SK-N-SH (cell line): ENCODE data around the gene ZNF19. TPM values are rescaled to one million over a fixed set of nuclear protein-coding genes. Genes with fewer than 3 reads are reported as not detected.

Source experiments
- CTCF ChIA-PET: fragments of 300-600, 350-600 bp; formaldehyde crosslinking; extraction: SDS; loops from one replicate; lab custom pipeline; 2021; lab: Yijun Ruan, JAX
- POLR2A ChIA-PET: fragments of 350-600 bp; sonication (Branson Sonifier 250); formaldehyde crosslinking; extraction: SDS; loops from one replicate; lab custom pipeline; 2020; ENCODE audit warnings: antibody characterized with exemption, inconsistent platforms; lab: Yijun Ruan, JAX
- DNase-seq: peaks from one replicate; pipeline ENCODE4 v3.0.0; 2012
- H2AFZ ChIP-seq: fragments of 200-600 bp; sonication (generic); 2 replicates; pipeline ENCODE4 v1.8.1; 2016; ENCODE audit warnings: antibody characterized with exemption, mild to moderate bottlenecking, low read depth
- H3F3A ChIP-seq: fragments of 200-600 bp; sonication (generic); replicated peaks from 2 replicates; pipeline ENCODE3; 2016; ENCODE audit warnings: antibody characterized with exemption, mild to moderate bottlenecking; ENCODE audit not compliant: insufficient read depth
- H3K27ac ChIP-seq, 2 experiments: fragments of 200-500 bp in 1 of 2; fragments of 200-600 bp in 1 of 2; sonication (Bioruptor generic) in 1 of 2; sonication (generic), shearing (Covaris generic) in 1 of 2; 2 replicates each; pipeline versions ENCODE4 v1.5.1 to v1.6.1; 2014 to 2016; ENCODE audit warnings: low read depth in 2 of 2, inconsistent platforms in 1 of 2, low read length in 1 of 2, mild to moderate bottlenecking in 1 of 2, mixed read lengths in 1 of 2
- H3K27me3 ChIP-seq: fragments of 200-600 bp; sonication (generic), shearing (Covaris generic); 2 replicates; pipeline ENCODE4 v1.6.1; 2016; ENCODE audit warnings: mixed run types; ENCODE audit not compliant: insufficient read depth
- H3K36me3 ChIP-seq, 2 experiments: fragments of 200-500 bp in 1 of 2; fragments of 200-600 bp in 1 of 2; sonication (Bioruptor generic) in 1 of 2; sonication (generic) in 1 of 2; replicated peaks in 1 of 2; 2 replicates each; pipeline versions ENCODE3 to v1.5.1; 2014 to 2016; ENCODE audit warnings: low read length in 1 of 2, mild to moderate bottlenecking in 1 of 2; ENCODE audit not compliant: insufficient read depth in 2 of 2, control insufficient read depth in 1 of 2
- H3K4me1 ChIP-seq, 2 experiments: fragments of 200-500 bp in 1 of 2; fragments of 200-600 bp in 1 of 2; sonication (Bioruptor generic) in 1 of 2; sonication (generic), shearing (Covaris generic) in 1 of 2; 2 replicates each; pipeline versions ENCODE4 v1.5.1 to v1.6.1; 2014 to 2016; ENCODE audit warnings: low read depth in 1 of 2, low read length in 1 of 2, mixed run types in 1 of 2; ENCODE audit not compliant: insufficient read depth in 2 of 2, control insufficient read depth in 1 of 2
- H3K4me2 ChIP-seq: fragments of 200-600 bp; sonication (generic), shearing (Covaris generic); 2 replicates; pipeline ENCODE4 v1.6.1; 2017; ENCODE audit warnings: mixed run types
- H3K4me3 ChIP-seq, 2 experiments: fragments of 200-500 bp in 1 of 2; fragments of 200-600 bp in 1 of 2; sonication (Bioruptor generic) in 1 of 2; sonication (generic), shearing (Covaris generic) in 1 of 2; 2 replicates each; pipeline versions ENCODE4 v1.5.1 to v1.8.1; 2014 to 2016; ENCODE audit warnings: low read depth in 2 of 2, inconsistent platforms in 1 of 2, low read length in 1 of 2, mild to moderate bottlenecking in 1 of 2, mixed read lengths in 1 of 2, moderate library complexity in 1 of 2
- H3K79me2 ChIP-seq: fragments of 200-600 bp; sonication (generic); 2 replicates; pipeline ENCODE4 v1.8.1; 2017; ENCODE audit warnings: mild to moderate bottlenecking; ENCODE audit not compliant: insufficient read depth
- H3K9ac ChIP-seq: fragments of 200-600 bp; sonication (generic); 2 replicates; pipeline ENCODE4 v1.6.1; 2017; ENCODE audit warnings: mixed run types
- H3K9me2 ChIP-seq: fragments of 200-600 bp; sonication (generic); 2 replicates; pipeline ENCODE4 v1.6.1; 2017; ENCODE audit warnings: mixed run types
- H3K9me3 ChIP-seq: fragments of 200-600 bp; sonication (generic); 2 replicates; pipeline ENCODE4 v1.6.1; 2017; ENCODE audit warnings: mixed run types, mild to moderate bottlenecking, moderate library complexity
- H4K20me1 ChIP-seq: fragments of 200-600 bp; sonication (generic); 2 replicates; pipeline ENCODE4 v1.6.1; 2017; ENCODE audit warnings: mild to moderate bottlenecking, mixed run types; ENCODE audit not compliant: insufficient read depth
- CHD2 ChIP-seq: fragments of 150-350 bp; IDR thresholded peaks from 2 replicates; pipeline ENCODE4 v1.6.1; 2018; ENCODE audit warnings: low read length; ENCODE audit not compliant: partially characterized antibody
- EP300 ChIP-seq, 2 experiments: IDR thresholded peaks; 2 replicates each; pipeline versions ENCODE4 v1.4.0 to v1.6.1; 2012; ENCODE audit warnings: borderline replicate concordance in 1 of 2, low read depth in 1 of 2, low read length in 1 of 2
- FOXJ3 ChIP-seq: sonication (generic); formaldehyde crosslinking; IDR thresholded peaks from 2 replicates; pipeline ENCODE4 v1.5.1; 2020; ENCODE audit warnings: mild to moderate bottlenecking, missing genetic modification reagents
- FOXM1 ChIP-seq: IDR thresholded peaks from 2 replicates; pipeline ENCODE4 v1.4.0; 2012; ENCODE audit warnings: low read depth, mild to moderate bottlenecking
- GABPA ChIP-seq: IDR thresholded peaks from 2 replicates; pipeline ENCODE4 v1.4.0; 2012; ENCODE audit warnings: low read depth, mild to moderate bottlenecking
- GATA2 ChIP-seq: sonication (generic); formaldehyde crosslinking; IDR thresholded peaks from 2 replicates; pipeline ENCODE4 v1.5.0; 2020; ENCODE audit warnings: mild to moderate bottlenecking, missing genetic modification reagents
- JUND ChIP-seq: IDR thresholded peaks from 2 replicates; pipeline ENCODE4 v1.4.0; 2012
- MEF2A ChIP-seq: IDR thresholded peaks from 2 replicates; pipeline ENCODE4 v1.4.0; 2012; ENCODE audit warnings: low read depth, borderline replicate concordance
- NRF1 ChIP-seq: IDR thresholded peaks from 2 replicates; pipeline ENCODE4 v1.6.1; 2012; ENCODE audit warnings: low read depth, mild to moderate bottlenecking, low read length
- RXRA ChIP-seq: IDR thresholded peaks from 2 replicates; pipeline ENCODE4 v1.4.0; 2012; ENCODE audit warnings: low read depth, mild to moderate bottlenecking, borderline replicate concordance
- TCF12 ChIP-seq: IDR thresholded peaks from 2 replicates; pipeline ENCODE4 v1.4.0; 2012
- TEAD4 ChIP-seq: IDR thresholded peaks from 2 replicates; pipeline ENCODE4 v1.4.0; 2012; ENCODE audit warnings: mild to moderate bottlenecking, borderline replicate concordance; ENCODE audit not compliant: insufficient read depth
- YY1 ChIP-seq: IDR thresholded peaks from 2 replicates; pipeline ENCODE4 v1.4.0; 2012; ENCODE audit warnings: low read depth, mild to moderate bottlenecking
- WGBS: methylation state at CpG from one replicate; pipeline ENCODE4 v1.1.6; 2017; ENCODE audit warnings: low lambda C conversion rate; 5-methylcytosine and 5-hydroxymethylcytosine counted together
- polyA plus RNA-seq, 3 experiments: library from polyadenylated mRNA; depleted of rRNA; stranded (reverse); fragments of >200 nt; gene quantifications; 2 replicates each; pipeline ENCODE4 v1.2.3, GENCODE V29; 2012
- TF ChIP-seq, protein P1 (sequence below): fragments of 200-600 bp; sonication (generic); IDR thresholded peaks from 2 replicates; pipeline ENCODE4 v1.6.1; 2017; ENCODE audit warnings: antibody characterized with exemption, mild to moderate bottlenecking, moderate library complexity
- TF ChIP-seq, protein P2 (sequence below): IDR thresholded peaks from 2 replicates; pipeline ENCODE4 v1.4.0; 2012; ENCODE audit warnings: low read depth, borderline replicate concordance
- TF ChIP-seq, protein P3 (sequence below): fragments of 150-350 bp; IDR thresholded peaks from 2 replicates; pipeline ENCODE4 v1.6.1; 2017; ENCODE audit warnings: antibody characterized with exemption, low read length, low read depth, borderline replicate concordance
- TF ChIP-seq, protein P4 (sequence below): IDR thresholded peaks from 2 replicates; pipeline ENCODE4 v1.4.0; 2012; ENCODE audit warnings: low read depth
- TF ChIP-seq, protein P5 (sequence below): IDR thresholded peaks from 2 replicates; pipeline ENCODE4 v1.6.1; 2012; ENCODE audit warnings: mild to moderate bottlenecking, low read depth, low read length, moderate library complexity

Gene ZNF19
- polyA plus RNA-seq, 1 of the 3 experiments (the other 2 are of a cell fraction) = 1.4 TPM

DNA sequence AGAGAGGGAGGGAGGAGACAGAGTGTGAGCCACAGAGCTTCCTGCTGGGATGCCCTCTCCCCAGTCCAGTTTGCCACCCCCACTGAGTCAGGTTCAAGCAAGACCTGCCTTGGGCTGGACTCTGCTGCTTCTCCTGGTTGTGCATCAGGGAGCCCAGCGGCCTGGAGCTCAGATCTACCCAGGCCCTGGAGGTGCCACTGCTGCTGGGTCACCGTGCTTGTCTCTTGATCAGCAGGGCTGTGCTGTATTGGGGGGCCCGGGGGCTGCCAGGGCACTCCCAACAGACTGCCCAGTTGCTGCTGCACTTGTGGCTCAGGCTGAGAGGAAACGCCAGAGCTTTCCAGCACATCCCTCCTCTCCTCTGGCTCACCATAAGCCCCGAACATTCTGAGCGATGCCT, 56.2 kb downstream of the ZNF19 start (continued):
- no peak for TF ChIP-seq YY1

DNA sequence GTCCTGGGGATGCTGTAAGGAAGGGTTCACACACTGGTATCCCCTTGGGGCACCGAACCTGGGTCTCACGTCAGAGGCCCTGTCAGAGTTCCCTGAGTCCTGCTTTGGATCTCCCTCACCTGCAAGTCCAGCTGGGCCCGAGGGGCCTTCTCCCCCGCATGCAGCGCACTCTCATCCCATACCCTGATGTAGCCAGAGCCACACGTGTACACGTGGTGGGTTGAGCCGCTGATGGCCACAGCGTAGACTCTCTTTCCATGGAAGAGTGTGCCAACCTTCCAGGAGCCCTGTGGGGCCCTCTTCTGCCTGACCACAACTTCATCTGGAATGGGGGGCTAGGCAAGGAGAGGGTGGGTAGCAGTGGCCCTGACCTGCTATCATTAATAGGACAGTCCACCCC, 57.1 kb downstream of the ZNF19 start:
- Histone ChIP-seq H3K9ac (no peak overlapping the region), H3K9me2 (no peaks in the 10 kb centered on the region), H3K4me1 (no peaks in the 10 kb centered on the region), H2AFZ (no peak overlapping the region), H3K4me3 (no peak overlapping the region), H3K27ac (no peak overlapping the region), H3K79me2 (no peaks in the 10 kb centered on the region), H3F3A (no peaks in the 10 kb centered on the region), H3K9me3 (no peaks in the 10 kb centered on the region; the same call in 1 of the 2 replicates), H3K36me3 (no peaks in the 10 kb centered on the region), H3K4me2 (no peak overlapping the region), H4K20me1 (no peaks in the 10 kb centered on the region), H3K27me3 (no peaks in the 10 kb centered on the region; the same call in 1 of the 2 replicates)
- ChIA-PET CTCF (interaction anchor here (1.1 to 4.4 kb wide), 2 partner anchors 20 to 69 kb away, joined by 3 to 25 read pairs; no protein-coding TSS in a partner anchor), POLR2A (no interaction called here)
- DNase-seq = no peak
- WGBS = 42% methylated on average over 3 of the region's 9 CpGs
- no peak for TF ChIP-seq MEF2A
- TF ChIP-seq NRF1 = no peak
- no peak for TF ChIP-seq FOXM1
- TF ChIP-seq JUND = no peak
- TF ChIP-seq, protein P1, sequence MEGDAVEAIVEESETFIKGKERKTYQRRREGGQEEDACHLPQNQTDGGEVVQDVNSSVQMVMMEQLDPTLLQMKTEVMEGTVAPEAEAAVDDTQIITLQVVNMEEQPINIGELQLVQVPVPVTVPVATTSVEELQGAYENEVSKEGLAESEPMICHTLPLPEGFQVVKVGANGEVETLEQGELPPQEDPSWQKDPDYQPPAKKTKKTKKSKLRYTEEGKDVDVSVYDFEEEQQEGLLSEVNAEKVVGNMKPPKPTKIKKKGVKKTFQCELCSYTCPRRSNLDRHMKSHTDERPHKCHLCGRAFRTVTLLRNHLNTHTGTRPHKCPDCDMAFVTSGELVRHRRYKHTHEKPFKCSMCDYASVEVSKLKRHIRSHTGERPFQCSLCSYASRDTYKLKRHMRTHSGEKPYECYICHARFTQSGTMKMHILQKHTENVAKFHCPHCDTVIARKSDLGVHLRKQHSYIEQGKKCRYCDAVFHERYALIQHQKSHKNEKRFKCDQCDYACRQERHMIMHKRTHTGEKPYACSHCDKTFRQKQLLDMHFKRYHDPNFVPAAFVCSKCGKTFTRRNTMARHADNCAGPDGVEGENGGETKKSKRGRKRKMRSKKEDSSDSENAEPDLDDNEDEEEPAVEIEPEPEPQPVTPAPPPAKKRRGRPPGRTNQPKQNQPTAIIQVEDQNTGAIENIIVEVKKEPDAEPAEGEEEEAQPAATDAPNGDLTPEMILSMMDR = no peak
- no peak for TF ChIP-seq EP300 (IDR thresholded peaks at IDR 0.05; ENCODE audit: borderline replicate concordance in 1 of 2, low read depth in 1 of 2, low read length in 1 of 2)
- TF ChIP-seq, protein P2, sequence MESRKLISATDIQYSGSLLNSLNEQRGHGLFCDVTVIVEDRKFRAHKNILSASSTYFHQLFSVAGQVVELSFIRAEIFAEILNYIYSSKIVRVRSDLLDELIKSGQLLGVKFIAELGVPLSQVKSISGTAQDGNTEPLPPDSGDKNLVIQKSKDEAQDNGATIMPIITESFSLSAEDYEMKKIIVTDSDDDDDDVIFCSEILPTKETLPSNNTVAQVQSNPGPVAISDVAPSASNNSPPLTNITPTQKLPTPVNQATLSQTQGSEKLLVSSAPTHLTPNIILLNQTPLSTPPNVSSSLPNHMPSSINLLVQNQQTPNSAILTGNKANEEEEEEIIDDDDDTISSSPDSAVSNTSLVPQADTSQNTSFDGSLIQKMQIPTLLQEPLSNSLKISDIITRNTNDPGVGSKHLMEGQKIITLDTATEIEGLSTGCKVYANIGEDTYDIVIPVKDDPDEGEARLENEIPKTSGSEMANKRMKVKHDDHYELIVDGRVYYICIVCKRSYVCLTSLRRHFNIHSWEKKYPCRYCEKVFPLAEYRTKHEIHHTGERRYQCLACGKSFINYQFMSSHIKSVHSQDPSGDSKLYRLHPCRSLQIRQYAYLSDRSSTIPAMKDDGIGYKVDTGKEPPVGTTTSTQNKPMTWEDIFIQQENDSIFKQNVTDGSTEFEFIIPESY = no peak
- no peak for TF ChIP-seq FOXJ3 (CRISPR knock-in tag)
- no peak for TF ChIP-seq CHD2
- TF ChIP-seq RXRA = no peak
- TF ChIP-seq TCF12 = no peak
- TF ChIP-seq, protein P3, sequence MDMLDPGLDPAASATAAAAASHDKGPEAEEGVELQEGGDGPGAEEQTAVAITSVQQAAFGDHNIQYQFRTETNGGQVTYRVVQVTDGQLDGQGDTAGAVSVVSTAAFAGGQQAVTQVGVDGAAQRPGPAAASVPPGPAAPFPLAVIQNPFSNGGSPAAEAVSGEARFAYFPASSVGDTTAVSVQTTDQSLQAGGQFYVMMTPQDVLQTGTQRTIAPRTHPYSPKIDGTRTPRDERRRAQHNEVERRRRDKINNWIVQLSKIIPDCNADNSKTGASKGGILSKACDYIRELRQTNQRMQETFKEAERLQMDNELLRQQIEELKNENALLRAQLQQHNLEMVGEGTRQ = no peak
- TF ChIP-seq GABPA = no peak
- TF ChIP-seq, protein P4, sequence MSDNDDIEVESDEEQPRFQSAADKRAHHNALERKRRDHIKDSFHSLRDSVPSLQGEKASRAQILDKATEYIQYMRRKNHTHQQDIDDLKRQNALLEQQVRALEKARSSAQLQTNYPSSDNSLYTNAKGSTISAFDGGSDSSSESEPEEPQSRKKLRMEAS = no peak
- no peak for TF ChIP-seq TEAD4
- no peak for TF ChIP-seq GATA2 (CRISPR knock-in tag)
- TF ChIP-seq, protein P5, sequence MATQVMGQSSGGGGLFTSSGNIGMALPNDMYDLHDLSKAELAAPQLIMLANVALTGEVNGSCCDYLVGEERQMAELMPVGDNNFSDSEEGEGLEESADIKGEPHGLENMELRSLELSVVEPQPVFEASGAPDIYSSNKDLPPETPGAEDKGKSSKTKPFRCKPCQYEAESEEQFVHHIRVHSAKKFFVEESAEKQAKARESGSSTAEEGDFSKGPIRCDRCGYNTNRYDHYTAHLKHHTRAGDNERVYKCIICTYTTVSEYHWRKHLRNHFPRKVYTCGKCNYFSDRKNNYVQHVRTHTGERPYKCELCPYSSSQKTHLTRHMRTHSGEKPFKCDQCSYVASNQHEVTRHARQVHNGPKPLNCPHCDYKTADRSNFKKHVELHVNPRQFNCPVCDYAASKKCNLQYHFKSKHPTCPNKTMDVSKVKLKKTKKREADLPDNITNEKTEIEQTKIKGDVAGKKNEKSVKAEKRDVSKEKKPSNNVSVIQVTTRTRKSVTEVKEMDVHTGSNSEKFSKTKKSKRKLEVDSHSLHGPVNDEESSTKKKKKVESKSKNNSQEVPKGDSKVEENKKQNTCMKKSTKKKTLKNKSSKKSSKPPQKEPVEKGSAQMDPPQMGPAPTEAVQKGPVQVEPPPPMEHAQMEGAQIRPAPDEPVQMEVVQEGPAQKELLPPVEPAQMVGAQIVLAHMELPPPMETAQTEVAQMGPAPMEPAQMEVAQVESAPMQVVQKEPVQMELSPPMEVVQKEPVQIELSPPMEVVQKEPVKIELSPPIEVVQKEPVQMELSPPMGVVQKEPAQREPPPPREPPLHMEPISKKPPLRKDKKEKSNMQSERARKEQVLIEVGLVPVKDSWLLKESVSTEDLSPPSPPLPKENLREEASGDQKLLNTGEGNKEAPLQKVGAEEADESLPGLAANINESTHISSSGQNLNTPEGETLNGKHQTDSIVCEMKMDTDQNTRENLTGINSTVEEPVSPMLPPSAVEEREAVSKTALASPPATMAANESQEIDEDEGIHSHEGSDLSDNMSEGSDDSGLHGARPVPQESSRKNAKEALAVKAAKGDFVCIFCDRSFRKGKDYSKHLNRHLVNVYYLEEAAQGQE = no peak
